ENCODE measurements around the gene DNAAF5. TPM values are rescaled to one million over a fixed set of nuclear protein-coding genes. Genes with fewer than 3 reads are reported as not detected.
"Not testable (repeated sequence)": the region's sequence is repeated elsewhere in the genome, so short reads cannot be mapped to it uniquely, and the experiment has no call there.

The DNAAF5 gene
- total RNA-seq, 1 donor from 2014 or later, result 38.2 TPM

DNA sequence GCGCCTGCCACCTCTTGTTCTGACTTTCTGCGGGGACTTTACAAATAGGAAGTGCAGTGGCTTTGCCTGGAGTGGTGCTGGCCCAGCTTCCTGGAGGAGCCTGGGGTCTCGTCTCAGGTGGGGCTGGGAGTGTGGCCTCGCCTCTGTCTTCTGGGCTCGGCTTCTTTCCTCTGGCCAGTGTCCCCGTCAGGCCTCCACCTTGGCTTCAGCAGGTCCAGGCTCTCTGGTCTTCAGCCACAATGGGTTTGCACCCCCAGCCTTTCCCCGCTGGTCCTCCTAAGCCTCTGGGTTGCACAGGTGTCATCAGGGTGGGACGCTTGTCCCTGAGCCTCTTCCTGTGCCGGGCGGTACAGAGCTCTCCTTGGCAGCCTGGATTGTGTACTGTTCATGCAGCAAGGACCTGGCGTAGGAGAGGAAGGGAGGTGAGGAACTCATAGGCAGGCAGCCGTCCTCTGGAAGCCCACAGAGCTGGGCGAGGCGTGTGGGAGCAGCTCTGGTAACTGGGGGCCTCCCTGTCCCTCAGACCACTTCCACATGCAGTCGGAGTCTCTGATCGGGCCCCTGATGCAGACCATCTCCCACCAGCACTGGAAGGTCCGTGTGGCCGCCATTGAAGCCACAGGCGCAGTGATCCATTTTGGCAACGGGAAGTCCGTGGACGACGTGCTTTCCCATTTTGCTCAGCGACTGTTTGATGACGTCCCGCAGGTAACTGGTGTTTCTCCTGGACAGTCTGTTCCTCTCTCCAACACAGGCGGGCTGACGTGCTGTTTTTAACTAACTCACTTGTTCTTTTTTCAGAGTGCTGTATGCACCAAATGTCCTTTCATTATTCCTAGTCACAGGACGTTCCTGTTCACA lies 2.9 kb downstream of the DNAAF5 start:
- no peak for DNase-seq (ENCODE audit: low read depth)

DNA sequence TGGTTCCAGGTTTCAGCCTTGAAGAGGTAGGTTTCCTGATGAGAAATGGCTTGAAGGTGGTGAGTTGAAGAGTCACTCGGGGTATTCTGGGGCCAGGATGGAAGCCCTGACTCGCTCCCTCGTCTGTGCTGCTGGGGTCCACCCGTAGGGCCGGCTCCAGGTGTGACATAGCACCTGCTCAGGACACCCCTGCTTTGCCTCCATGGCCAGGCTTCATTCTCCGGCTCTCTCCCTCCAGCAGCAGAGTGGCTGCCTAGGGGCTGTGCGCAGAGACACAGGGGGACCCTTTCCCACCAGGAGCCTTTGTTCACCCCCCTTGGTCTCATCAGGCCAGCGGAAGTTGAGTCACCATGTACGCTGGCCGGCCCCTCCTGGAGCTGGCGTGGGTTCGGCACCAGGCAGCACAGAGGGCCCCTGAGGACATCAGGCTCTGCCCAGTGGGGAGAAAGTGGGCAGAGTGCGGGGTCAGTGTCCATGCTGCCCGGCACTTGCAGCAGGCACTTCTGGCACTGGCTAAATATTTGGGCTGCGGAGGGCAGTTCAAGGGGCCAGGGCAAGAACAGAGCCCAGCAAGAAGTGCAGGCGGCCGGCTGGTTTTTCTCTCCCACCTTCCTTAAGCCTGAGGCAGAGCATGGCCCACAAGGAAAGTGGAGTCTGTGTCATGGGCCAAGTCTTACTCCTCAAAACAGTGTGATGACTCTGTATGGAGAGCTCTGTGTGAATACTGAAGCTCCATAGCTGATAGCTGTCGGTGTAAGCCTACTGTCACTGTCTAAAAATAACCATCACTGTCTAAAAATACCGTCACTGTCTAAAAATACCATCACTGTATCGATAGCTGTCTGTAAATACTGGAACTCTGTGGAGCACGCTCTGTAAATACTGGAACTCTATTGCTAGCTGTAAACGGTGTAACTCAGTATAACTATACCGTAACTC lies 4.3 kb downstream of the DNAAF5 start:
- DNase-seq (ENCODE audit: low read depth), result peak; percentile 80

DNA sequence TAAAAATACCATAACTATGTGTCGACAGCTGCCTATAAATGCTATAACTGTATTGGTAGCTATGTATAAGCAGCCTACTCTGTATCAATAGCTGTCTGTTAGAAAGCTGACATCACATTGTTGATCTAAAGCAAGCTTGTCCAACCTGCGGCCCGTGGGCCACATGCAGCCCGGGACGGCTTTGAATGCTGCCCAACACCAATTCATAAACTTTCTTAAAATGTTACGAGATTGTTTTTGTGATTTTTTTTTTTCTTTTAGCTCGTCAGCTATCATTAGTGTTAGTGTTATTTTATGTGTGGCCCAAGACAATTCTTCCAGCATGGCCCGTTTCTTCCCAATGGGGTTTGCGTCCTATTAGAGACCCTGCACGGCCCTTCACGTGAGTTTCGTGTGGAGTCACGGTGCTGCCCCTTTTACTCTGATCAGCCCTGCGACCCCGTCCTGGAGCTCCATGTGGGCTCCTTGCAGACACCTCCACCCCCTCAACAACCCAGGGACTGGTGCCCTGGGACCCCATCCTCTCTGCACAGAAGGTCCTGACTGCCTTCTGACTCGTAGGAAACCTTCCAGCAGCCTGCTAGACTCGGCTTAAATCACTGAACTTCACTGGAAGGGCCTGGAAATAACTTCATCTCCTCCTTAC lies 5.1 kb downstream of the DNAAF5 start:
- no peak for DNase-seq (ENCODE audit: low read depth)

DNA sequence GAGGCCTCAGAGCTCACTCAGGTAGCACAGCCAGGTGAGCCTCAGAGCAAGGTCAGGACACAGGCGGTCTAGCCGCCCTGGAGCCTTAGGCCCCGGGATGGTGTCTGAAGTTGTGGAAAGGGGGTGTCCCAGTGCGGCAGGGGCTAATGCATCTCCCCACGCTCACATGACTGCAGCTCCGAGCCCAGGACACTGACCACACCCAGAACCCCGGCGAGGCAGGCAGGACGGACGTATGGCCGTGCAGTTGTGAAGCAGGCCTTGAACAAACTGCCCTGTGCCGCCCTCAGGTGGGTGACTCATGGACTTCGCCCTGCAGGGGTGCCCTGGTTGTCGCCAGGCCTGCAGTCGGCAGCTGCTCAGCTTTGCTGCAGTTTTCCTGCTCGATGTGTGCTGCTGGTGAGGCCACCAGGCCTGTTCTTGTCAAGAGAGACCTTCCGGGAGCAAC lies 5.6 kb downstream of the DNAAF5 start:
- peak; percentile 86 for DNase-seq (ENCODE audit: low read depth)

DNA sequence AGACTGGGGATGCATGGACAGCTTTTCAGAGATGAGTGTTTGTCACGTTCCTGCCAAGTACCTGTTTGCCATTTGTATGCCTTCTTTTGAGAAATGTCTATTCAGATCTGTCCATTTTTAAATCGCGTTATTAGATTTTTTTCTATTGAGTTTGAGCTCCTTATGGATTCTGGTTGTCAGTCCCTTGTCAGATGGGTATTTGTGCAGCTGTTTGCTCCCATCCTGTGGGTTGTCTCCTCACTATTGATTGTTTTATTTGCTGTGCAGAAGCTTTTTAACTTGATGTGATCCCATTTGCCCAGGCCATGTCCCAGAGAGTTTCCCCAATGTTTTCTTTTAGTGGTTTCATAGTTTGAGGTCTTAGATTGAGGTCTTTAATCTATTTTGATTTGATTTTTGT lies 6.1 kb downstream of the DNAAF5 start:
- no peak for DNase-seq (ENCODE audit: low read depth)

DNA sequence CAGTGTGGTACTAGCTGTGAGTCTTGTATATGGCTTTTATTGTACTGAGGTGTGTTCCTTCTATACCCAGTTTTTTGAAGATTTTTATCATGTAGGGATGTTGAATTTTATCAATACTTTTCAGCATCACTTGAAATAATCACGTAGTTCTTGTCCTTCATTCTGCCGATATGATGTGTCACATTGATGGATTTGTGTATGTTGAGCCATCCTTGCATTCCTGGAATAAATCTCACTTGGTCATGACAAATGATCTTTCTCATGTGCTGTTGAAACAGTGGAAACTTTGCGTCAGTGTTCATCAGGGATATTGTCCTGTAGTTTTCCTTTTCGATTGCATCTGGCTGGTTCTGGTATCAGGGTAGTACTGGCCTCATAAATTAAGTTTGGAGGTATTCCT lies 7.7 kb downstream of the DNAAF5 start:
- DNase-seq (ENCODE audit: low read depth), result no peak

DNA sequence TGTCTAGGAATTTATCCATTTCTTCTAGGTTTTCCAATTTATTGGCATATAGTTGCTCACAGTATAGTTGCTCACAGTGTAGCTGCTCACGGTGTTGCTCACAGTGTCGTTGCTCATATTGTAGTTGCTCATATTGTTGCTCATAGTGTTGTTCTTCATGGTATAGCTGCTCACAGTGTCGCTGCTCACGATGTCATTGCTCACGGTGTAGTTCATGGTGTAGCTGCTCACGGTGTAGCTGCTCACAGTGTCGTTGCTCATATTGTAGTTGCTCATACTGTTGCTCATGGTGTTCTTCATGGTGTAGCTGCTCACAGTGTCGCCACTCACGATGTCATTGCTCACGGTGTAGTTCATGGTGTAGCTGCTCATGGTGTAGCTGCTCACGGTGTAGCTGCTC lies 8.3 kb downstream of the DNAAF5 start:
- DNase-seq (ENCODE audit: low read depth), result no peak

DNA sequence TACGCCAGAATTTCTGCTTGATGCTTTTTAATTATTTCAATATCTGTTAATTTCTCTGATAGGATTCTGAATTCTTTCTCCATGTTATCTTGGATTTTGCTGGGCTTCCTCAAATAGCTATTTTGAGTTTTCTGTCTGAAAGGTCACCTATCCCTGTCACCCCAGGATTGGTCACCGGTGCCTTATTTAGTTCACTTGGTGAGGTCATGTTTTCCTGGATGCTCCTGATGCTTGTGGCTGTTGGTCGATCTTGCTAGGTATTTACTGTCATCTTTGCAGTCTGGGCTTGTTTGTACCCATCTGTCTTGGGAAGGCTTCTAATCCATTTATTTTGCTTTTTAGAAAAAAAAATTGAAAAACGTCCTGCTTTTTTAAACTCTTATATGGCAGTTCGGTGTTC lies 11.7 kb downstream of the DNAAF5 start:
- peak; percentile 25 for DNase-seq (ENCODE audit: low read depth)

DNA sequence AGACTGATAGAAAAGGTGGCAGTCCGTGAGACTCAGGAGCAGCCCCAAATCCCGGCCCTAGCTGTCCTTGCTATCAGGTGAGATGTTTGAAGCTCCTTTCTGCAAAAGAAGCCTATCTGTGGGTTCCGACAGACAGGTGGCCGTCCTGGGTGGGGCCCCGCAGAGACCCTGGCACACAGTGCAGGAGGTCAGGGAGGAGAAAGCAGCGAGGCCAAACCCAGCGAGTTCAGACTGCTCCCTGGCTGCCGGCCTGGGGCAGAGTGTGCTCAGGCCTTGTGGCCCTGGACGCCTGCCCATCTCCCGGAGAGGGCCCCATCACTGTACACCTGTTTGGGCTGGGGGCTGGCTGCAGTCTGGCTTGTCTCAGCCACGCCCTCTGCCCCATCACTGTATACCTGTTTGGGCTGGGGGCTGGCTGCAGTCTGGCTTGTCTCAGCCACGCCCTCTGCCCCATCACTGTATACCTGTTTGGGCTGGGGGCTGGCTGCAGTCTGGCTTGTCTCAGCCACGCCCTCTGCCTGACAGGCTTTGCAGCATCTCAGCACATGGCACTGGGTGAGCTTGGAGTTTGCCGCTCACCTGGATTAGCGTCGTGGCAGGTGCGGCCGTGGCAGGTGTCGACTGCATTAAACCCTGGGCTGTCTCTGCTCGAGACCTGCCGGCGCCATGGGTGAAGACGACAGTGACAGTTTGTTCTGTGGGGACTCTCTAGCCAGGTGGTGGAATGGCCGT lies 12.4 kb downstream of the DNAAF5 start:
- no peak for DNase-seq (ENCODE audit: low read depth)

DNA sequence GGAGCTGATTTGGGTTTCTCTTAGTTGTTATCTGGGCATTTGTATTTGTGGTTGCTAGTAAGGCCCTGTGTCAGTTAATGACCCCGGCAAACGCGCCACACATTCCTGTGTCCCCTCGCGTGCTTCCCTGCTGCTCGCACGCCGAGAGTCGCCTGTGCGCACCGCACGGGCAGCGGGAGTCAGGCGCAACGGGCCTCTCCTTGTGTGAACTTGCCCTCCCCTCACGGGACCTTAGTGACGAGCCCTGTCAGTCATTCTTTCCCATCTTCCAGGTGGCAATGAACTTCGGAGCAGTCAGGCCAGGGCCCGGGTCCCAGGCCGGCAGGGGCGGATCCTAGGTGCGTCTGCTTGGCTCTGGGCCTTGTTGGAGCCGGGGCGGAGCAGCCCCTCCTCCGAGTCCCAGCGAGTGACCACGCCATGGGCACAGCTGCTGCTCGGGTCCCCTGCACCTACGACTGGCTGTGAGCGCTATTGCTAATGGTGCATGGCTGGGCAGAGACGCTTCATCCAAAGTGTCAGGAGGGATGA lies 13.0 kb downstream of the DNAAF5 start:
- DNase-seq (ENCODE audit: low read depth), result no peak

DNA sequence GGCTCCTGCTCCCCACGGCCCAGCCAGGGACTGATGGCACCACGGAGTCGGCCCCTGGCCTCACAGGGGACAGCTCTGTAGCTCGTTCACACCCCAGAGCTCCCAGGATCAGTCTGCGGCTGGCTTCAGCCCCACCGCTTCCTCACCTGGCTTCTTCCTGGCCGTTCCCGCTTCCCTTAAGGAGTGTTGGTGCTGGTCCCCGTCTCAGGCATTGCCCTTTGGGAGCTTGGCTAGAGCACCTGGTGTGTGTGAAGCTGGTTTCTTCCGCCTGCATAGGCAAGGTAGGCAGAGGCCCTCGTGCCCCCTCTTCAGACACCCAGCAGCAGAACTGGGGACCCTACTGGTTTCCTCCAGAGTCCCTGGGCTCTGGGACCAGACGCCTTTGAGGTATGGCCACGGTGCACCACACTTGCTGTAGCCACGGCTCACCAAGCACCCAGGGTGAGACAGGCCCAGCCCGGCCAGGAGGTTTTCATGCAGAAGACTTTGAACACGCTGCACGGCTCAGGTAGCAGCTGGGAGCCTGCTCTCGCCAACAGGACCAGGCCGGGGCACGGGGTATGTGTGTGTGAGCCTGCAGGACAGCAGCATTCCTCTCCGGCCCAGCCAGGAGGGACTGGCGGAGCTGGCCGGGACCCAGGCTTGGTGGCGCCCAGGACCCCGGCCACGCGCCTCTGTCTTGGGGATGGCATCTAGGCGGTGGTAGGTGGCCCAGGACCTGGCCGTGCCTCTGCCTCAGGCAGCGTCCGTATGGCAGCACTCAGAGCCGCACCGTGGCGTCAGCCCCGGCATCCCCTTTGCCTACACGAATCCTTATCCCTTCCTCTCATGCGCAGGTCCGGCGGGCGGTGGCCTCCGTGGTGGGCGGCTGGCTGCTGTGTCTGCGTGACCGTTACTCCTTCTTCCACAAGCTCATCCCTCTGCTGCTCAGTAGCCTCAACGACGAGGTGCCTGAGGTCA lies 13.8 kb downstream of the DNAAF5 start:
- no peak for DNase-seq (ENCODE audit: low read depth)

DNA sequence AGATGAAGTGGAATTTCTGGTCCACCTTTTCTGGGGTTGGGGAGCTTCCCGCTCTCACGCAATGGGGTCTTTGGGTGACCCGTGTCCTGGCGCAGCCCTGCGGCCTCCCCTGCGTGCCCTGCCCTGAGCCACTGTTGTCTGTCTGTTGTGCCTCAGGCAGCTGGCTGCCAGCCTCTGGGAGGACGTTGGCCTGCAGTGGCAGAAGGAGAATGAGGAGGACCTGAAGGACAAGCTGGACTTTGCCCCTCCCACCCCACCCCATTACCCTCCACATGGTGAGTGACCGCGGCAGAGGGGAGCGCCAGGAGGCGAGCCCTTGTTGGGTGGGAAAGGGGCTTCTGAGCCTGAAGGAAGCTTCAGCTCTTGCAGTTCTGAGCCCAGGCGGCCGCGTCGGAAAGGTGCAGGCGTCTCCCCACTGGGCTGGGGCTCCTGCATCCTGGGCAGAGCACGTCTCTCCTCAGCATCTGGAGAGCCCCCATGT lies 14.7 kb downstream of the DNAAF5 start:
- DNase-seq (ENCODE audit: low read depth), result no peak

DNA sequence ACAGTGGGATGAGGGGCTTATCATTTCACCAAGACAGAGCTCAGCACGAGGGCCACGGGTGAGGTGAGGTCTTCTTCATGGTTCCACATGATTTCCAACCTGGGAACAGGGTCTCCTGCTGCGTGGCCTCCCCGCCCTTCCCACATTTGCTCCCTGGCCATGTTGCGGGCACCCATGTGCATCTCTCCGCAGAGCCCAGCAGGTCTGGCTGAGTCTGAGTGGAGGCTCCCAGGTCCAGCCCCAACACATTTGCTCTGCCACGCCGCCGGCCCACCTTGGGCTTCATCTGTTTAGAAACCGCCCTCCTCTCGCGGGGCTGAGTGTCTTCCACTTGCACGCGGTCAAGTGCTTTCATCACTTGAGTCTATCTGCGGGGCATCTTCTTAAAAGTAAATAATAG lies 15.4 kb downstream of the DNAAF5 start:
- no peak for DNase-seq (ENCODE audit: low read depth)

DNA sequence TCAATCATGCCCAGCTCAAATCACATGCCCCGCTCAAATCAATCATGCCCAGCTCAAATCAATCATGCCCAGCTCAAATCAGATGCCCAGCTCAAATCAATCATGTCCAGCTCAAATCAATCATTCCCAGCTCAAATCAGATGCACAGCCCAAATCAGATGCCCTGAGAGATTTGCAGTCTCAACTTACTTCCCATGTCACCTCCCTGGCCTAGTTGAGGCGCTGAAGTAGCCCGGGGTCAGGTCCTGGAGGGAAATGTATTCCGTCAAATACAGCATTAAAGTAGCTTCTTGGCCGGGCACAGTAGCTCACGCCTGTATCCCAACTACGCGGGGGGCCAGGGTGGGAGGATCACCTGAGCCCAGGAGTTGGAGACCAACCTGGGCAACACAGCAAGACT lies 16.3 kb downstream of the DNAAF5 start:
- no peak for DNase-seq (ENCODE audit: low read depth)

DNA sequence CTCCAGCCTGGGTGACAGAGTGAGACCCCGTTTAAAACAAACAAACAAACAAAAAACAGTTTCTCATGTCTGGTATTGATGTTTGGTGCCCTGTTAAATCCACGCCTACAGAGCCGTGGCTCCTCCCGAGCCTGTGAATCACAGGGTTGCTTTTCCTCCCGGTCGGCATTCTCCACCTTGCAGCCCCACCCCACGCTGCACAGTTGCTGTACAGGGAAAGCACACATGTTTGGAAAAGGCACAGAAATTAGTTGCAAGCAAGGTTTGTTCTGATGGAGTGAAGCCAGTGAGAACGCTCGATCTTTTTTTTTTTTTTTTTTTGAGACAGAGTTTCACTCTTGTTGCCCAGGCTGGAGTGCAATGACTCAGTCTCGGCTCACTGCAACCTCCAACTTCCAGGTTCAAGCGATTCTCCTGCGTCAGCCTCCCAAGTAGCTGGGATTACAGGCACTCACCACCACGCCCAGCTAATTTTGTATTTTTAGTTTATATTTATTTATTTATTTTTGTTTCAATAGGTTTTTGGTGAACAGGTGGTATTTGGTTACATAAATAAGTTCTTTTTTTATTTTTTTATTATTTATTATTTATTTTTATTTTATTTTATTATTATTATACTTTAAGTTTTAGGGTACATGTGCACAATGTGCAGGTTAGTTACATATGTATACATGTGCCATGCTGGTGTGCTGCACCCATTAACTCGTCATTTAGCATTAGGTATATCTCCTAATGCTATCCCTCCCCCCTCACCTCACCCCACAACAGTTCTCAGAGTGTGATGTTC lies 17.0 kb downstream of the DNAAF5 start:
- DNase-seq (ENCODE audit: low read depth), result not testable (repeated sequence)

DNA sequence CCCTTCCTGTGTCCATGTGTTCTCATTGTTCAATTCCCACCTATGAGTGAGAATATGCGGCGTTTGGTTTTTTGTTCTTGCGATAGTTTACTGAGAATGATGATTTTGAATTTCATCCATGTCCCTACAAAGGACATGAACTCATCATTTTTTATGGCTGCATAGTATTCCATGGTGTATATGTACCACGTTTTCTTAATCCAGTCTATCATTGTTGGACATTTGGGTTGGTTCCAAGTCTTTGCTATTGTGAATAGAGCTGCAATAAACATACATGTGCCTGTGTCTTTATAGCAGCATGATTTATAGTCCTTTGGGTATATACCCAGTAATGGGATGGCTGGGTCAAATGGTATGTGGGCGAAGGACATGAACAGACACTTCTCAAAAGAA lies 17.6 kb downstream of the DNAAF5 start:
- DNase-seq (ENCODE audit: low read depth), result not testable (repeated sequence)

DNA sequence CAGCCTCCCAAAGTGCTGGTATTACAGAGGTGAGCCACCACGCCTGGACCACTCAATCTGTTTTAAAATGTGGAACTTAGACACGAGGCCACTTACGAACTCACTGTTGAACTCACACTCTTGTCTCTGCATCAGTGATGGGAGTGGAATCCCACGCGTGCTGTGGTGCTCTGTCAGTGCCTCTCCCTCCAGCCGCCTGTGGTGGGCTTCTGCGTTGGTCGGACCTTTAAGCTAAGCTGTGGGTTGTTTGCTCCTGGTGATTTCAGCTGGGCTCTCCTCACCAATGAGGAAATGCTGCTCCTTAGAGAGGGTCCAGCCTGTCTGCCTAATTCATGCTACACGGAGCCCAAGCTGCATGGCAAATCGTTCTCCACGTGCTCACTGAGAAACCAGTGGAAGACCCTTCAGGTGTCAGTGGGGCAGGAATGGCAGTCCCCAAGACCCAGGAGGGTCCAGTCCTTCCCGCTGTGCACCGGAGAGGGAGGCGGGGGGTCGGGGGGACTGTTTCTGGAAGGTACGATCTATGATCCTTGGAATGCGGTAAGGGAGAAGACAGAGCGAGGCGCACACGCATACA lies 18.4 kb downstream of the DNAAF5 start:
- no peak for DNase-seq (ENCODE audit: low read depth)
